HepG2 (cell line): ENCODE data around the gene UBC. TPM values are rescaled to one million over a fixed set of nuclear protein-coding genes. Genes with fewer than 3 reads are reported as not detected.

Experiments used
- BRD4 ChIP-seq: sonication (generic); formaldehyde crosslinking; IDR thresholded peaks from 2 replicates; pipeline ENCODE4 v1.4.0; 2020; ENCODE audit warnings: missing genetic modification reagents
- GPN1 ChIP-seq: sonication (generic); formaldehyde crosslinking; IDR thresholded peaks from 2 replicates; pipeline ENCODE4 v1.5.1; 2020; ENCODE audit warnings: missing genetic modification reagents, borderline replicate concordance
- KDM4B ChIP-seq: sonication (generic); formaldehyde crosslinking; IDR thresholded peaks from 2 replicates; pipeline ENCODE4 v1.4.0; 2020; ENCODE audit warnings: missing genetic modification reagents
- KLF16 ChIP-seq, 2 experiments: sonication (generic) in 1 of 2; formaldehyde crosslinking in 1 of 2; IDR thresholded peaks; 2 replicates each; pipeline versions ENCODE4 v1.6.1 to v1.8.0; 2016 to 2023; ENCODE audit warnings: missing genetic modification reagents in 2 of 2, missing compliant biosample characterization in 1 of 2
- MTF1 ChIP-seq: sonication (generic); formaldehyde crosslinking; IDR thresholded peaks from 2 replicates; pipeline ENCODE4 v1.5.0; 2020; ENCODE audit warnings: missing genetic modification reagents
- NR3C1 ChIP-seq: sonication (generic); formaldehyde crosslinking; IDR thresholded peaks from 2 replicates; pipeline ENCODE4 v1.4.0; 2020; ENCODE audit warnings: missing genetic modification reagents
- NRL ChIP-seq: sonication (generic); formaldehyde crosslinking; IDR thresholded peaks from 2 replicates; pipeline ENCODE4 v1.5.0; 2020; ENCODE audit warnings: missing genetic modification reagents, mild to moderate bottlenecking, moderate library complexity, borderline replicate concordance
- PLSCR1 ChIP-seq: sonication (generic); formaldehyde crosslinking; IDR thresholded peaks from 2 replicates; pipeline ENCODE4 v1.5.0; 2020; ENCODE audit warnings: missing genetic modification reagents, mild to moderate bottlenecking, borderline replicate concordance
- POGK ChIP-seq: sonication (generic); formaldehyde crosslinking; conservative IDR thresholded peaks from 2 replicates; pipeline ENCODE4 v1.8.0; 2022; ENCODE audit warnings: mild to moderate bottlenecking, moderate library complexity, missing genetic modification reagents
- ZC3H4 ChIP-seq: sonication (generic); formaldehyde crosslinking; IDR thresholded peaks from 2 replicates; pipeline ENCODE4 v1.4.0; 2020; ENCODE audit warnings: missing genetic modification reagents, borderline replicate concordance
- ZNF251 ChIP-seq: sonication (generic); formaldehyde crosslinking; IDR thresholded peaks from 2 replicates; pipeline ENCODE4 v1.9.0; 2021; ENCODE audit warnings: mild to moderate bottlenecking, missing genetic modification reagents
- ZNF292 ChIP-seq: sonication (generic); formaldehyde crosslinking; IDR thresholded peaks from 2 replicates; pipeline ENCODE4 v1.8.1; 2022; ENCODE audit warnings: mild to moderate bottlenecking, low read depth, missing genetic modification reagents, borderline replicate concordance
- ZNF567 ChIP-seq: sonication (generic); formaldehyde crosslinking; IDR thresholded peaks from 2 replicates; pipeline ENCODE4 v1.8.1; 2023; ENCODE audit warnings: mild to moderate bottlenecking, missing genetic modification reagents, borderline replicate concordance
- ZNF572 ChIP-seq: sonication (generic); formaldehyde crosslinking; IDR thresholded peaks from 2 replicates; pipeline ENCODE4 v1.5.1; 2020; ENCODE audit warnings: mild to moderate bottlenecking, missing genetic modification reagents
- ZNF607 ChIP-seq: sonication (generic); formaldehyde crosslinking; IDR thresholded peaks from 2 replicates; pipeline ENCODE4 v1.5.1; 2020; ENCODE audit warnings: missing genetic modification reagents, mild to moderate bottlenecking, borderline replicate concordance
- polyA plus RNA-seq, 8 experiments: library from polyadenylated mRNA; depleted of rRNA in 3 of 8; stranded (reverse) in 7 of 8; unstranded in 1 of 8; fragments of >200 nt; fragmentation: Illumina TruSeq in 4 of 8; extraction: Trizol in 4 of 8; gene quantifications; 2 replicates each; pipeline versions ENCODE4 v1.2.1 to v1.2.3, GENCODE V29; 2011 to 2016; ENCODE audit warnings: low read depth in 4 of 8, missing spikeins in 1 of 8, mixed read lengths in 1 of 8; ENCODE audit not compliant: insufficient read depth in 1 of 8
- total RNA-seq, 5 experiments: library from RNA; depleted of rRNA; stranded (reverse); fragments of >200 nt; fragmentation: Illumina TruSeq; extraction: Trizol; gene quantifications; 2 replicates each; pipeline ENCODE4 v1.2.3, GENCODE V29; 2016; ENCODE audit warnings: low read depth in 1 of 5
- TF ChIP-seq, protein P1 (sequence below): sonication (generic); formaldehyde crosslinking; IDR thresholded peaks from 2 replicates; pipeline ENCODE4 v1.5.1; 2020; ENCODE audit warnings: mild to moderate bottlenecking, missing genetic modification reagents, moderate library complexity
- TF ChIP-seq, protein P2 (sequence below): sonication (generic); formaldehyde crosslinking; IDR thresholded peaks from 2 replicates; pipeline ENCODE4 v1.5.0; 2020; ENCODE audit warnings: mild to moderate bottlenecking, missing genetic modification reagents
- TF ChIP-seq, protein P3 (sequence below): sonication (generic); formaldehyde crosslinking; IDR thresholded peaks from 2 replicates; pipeline ENCODE4 v1.5.1; 2020; ENCODE audit warnings: missing genetic modification reagents, mild to moderate bottlenecking, borderline replicate concordance

UBC gene
- total and polyA plus RNA-seq, 2 of the 13 experiments (the other 11 are each of a cell fraction or from before 2014, with no cell fraction given), result 805 to 1,432 TPM

DNA sequence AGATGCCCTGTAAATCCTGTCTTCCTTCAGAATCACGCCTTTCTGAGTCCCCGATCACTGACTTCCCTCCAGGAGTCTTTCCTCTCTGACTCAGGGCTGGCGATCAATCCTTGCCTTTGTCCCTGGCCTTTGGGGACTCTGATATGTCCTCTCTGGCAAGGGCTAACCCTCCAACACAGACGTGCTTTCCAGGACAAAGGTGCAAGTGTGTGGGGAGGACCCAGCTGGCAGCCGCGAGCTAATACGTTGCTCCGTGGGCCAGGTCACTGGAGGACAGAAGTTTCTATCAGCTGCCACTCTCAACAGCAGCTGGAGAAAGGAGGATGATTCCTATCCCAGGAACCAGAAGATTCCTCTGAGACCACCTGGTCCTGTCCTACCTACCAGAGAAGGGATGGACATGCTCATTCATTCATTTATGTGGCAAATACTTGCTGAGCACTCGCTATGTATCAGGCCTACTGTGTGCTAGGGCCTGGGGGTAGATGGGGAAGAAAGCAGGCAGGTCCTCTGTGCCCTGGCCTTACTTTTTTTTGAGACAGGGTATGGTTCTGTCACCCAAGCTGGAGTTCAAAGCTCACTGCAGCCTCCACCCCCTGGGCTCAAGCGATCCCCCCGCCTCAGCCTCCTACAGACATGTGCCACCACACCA lies 42.3 kb downstream of the UBC start (continued):
- TF ChIP-seq, protein P1, sequence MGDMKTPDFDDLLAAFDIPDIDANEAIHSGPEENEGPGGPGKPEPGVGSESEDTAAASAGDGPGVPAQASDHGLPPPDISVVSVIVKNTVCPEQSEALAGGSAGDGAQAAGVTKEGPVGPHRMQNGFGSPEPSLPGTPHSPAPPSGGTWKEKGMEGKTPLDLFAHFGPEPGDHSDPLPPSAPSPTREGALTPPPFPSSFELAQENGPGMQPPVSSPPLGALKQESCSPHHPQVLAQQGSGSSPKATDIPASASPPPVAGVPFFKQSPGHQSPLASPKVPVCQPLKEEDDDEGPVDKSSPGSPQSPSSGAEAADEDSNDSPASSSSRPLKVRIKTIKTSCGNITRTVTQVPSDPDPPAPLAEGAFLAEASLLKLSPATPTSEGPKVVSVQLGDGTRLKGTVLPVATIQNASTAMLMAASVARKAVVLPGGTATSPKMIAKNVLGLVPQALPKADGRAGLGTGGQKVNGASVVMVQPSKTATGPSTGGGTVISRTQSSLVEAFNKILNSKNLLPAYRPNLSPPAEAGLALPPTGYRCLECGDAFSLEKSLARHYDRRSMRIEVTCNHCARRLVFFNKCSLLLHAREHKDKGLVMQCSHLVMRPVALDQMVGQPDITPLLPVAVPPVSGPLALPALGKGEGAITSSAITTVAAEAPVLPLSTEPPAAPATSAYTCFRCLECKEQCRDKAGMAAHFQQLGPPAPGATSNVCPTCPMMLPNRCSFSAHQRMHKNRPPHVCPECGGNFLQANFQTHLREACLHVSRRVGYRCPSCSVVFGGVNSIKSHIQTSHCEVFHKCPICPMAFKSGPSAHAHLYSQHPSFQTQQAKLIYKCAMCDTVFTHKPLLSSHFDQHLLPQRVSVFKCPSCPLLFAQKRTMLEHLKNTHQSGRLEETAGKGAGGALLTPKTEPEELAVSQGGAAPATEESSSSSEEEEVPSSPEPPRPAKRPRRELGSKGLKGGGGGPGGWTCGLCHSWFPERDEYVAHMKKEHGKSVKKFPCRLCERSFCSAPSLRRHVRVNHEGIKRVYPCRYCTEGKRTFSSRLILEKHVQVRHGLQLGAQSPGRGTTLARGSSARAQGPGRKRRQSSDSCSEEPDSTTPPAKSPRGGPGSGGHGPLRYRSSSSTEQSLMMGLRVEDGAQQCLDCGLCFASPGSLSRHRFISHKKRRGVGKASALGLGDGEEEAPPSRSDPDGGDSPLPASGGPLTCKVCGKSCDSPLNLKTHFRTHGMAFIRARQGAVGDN (CRISPR knock-in tag), result peak; percentile 63
- TF ChIP-seq KDM4B (CRISPR knock-in tag) (no peak), KLF16 (CRISPR knock-in tag; IDR thresholded peaks at IDR 0.05) (no peak), NRL (no peak), PLSCR1 (CRISPR knock-in tag) (no peak), GPN1 (no peak), NR3C1 (no peak), MTF1 (no peak), ZNF572 (CRISPR knock-in tag) (no peak), ZNF607 (CRISPR knock-in tag) (no peak), ZNF292 (CRISPR knock-in tag) (peak; percentile 48; the same call in 1 of the 2 replicates), BRD4 (CRISPR knock-in tag) (no peak), ZNF567 (CRISPR knock-in tag) (no peak), ZC3H4 (no peak), POGK (no peak), ZNF251 (CRISPR knock-in tag) (no peak)
- TF ChIP-seq, protein P2, sequence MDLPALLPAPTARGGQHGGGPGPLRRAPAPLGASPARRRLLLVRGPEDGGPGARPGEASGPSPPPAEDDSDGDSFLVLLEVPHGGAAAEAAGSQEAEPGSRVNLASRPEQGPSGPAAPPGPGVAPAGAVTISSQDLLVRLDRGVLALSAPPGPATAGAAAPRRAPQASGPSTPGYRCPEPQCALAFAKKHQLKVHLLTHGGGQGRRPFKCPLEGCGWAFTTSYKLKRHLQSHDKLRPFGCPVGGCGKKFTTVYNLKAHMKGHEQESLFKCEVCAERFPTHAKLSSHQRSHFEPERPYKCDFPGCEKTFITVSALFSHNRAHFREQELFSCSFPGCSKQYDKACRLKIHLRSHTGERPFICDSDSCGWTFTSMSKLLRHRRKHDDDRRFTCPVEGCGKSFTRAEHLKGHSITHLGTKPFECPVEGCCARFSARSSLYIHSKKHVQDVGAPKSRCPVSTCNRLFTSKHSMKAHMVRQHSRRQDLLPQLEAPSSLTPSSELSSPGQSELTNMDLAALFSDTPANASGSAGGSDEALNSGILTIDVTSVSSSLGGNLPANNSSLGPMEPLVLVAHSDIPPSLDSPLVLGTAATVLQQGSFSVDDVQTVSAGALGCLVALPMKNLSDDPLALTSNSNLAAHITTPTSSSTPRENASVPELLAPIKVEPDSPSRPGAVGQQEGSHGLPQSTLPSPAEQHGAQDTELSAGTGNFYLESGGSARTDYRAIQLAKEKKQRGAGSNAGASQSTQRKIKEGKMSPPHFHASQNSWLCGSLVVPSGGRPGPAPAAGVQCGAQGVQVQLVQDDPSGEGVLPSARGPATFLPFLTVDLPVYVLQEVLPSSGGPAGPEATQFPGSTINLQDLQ (CRISPR knock-in tag), result no peak
- TF ChIP-seq, protein P3, sequence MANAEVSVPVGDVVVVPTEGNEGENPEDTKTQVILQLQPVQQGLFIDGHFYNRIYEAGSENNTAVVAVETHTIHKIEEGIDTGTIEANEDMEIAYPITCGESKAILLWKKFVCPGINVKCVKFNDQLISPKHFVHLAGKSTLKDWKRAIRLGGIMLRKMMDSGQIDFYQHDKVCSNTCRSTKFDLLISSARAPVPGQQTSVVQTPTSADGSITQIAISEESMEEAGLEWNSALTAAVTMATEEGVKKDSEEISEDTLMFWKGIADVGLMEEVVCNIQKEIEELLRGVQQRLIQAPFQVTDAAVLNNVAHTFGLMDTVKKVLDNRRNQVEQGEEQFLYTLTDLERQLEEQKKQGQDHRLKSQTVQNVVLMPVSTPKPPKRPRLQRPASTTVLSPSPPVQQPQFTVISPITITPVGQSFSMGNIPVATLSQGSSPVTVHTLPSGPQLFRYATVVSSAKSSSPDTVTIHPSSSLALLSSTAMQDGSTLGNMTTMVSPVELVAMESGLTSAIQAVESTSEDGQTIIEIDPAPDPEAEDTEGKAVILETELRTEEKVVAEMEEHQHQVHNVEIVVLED (CRISPR knock-in tag), result peak; percentile 17; the same call in 1 of the 2 replicates
